GM18873 (cell line): ENCODE data around the gene STOML1.
"Not testable (repeated sequence)": the region's sequence is repeated elsewhere in the genome, so short reads cannot be mapped to it uniquely, and the experiment has no call there.

Source experiments
- ATAC-seq: cut with Tn5 transposase; IDR thresholded peaks from one replicate; pipeline ENCODE4 v1.9.1; 2021; ENCODE audit warnings: mild to moderate bottlenecking, moderate library complexity, moderate number of reproducible peaks; ENCODE audit not compliant: unreplicated experiment, low FRiP score

Gene STOML1

DNA sequence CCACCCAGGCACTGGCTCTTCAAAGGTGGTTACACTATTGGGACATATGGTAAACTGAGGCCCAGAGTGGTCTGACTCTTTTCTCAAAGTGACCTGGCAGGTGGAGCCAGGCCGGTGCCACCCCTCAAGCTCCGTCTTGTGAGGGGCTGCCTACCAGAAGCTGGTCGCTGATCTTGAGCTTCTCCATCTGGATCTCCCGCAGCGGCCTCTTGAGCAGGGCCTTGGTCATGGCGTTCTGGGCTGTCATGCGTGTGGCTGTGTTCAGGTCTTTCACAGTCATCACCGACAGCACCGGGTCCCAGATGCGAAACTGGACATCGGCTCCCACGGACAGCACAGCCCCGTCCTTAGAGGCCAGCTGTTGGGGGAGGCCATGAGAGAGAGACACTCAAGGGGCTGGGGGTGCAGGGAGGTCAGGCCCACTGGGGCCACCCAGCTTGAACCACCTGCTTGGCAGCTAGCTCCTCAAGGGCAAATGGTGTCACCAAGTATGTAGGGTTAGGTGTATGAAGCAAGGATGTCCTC, 3.6 kb downstream of the STOML1 start:
- no peak for ATAC-seq

- ATAC-seq: no peak
Observed at GRCh38 chr15:73987681-73988444, 4.2 kb downstream of the STOML1 start.

- no peak for ATAC-seq
Observed at GRCh38 chr15:73987250-73987649, 4.8 kb downstream of the STOML1 start.

DNA sequence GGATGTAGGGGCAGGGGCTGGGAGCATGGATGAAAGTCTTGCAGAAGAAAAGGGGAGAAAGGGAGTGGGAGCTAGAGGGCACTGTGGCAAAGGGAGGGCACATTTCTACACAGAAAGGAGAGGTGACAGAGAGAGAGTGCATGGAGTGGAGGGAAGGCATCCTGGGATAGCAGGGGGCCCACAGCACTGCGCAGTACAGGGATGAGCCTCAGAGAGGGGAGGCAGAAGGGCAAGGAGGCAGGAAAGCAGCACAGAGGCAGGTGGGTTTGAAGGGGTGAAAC, 5.4 kb downstream of the STOML1 start:
- ATAC-seq: no peak

GRCh38 chr15:73986055-73986775, 5.9 kb downstream of the STOML1 start:
- no peak for ATAC-seq

GRCh38 chr15:73985101-73985873, 6.8 kb downstream of the STOML1 start:
- ATAC-seq: no peak

DNA sequence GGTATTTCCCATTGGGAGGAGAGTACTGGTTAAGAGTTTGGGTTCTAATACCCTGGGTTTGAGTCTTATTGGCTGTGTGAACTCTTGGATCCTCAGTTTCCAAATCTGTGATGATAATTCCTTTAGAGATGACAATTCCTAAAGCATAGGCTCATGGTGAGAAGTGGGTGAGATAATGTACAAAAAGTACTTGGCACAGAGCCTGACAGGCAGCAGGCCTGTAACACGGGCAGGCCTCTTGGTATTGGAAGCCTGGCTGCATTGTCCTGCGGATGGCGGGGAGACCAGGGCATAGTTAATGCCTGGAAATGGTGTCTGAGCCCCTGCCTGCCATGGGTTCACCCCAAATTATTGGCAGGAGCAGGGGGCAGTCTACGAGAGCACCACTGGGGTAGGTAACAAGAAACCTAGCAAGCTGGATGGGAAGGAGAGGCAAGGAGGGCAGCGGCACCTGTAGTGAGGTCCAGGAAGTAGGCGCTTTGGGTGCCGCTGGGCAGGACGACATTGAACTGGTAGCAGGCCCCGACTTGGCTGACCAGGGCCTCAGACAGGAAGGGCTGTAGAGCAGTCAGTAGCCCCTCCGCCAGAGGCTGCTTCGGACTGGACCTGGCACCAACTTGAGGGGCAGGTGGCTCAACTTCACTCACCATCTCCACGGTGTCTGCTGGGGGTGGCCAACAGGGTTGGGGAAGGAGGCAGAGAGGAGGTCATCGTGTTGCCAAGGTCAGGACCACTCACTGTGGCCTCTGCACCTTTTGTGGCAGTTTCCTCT, 7.7 kb downstream of the STOML1 start:
- no peak for ATAC-seq

DNA sequence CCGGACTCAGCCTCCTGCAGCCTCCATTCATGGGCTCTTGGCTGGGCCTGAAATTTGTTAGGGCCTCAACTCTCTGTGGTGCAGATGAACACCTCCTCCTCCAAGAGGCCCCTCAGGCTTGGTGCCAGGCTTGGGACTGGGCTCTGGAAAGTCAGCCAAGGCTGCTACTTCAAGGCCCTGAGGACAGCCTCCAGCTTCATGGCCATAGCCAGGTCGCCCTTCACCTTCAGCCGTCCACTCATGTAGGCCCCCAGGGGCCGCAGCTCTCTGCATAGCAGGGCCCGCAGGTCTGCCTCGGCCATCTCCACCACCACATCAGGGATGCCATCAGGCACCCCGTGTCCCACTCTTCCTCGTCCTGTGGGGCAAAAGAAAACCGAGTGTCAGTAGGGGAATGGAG, 8.3 kb downstream of the STOML1 start:
- no peak for ATAC-seq

GRCh38 chr15:73983211-73983727, 8.8 kb downstream of the STOML1 start:
- no peak for ATAC-seq

GRCh38 chr15:73982222-73982962, 9.7 kb downstream of the STOML1 start:
- ATAC-seq: no peak

- no peak for ATAC-seq
Observed at GRCh38 chr15:73981761-73982221, 10.3 kb downstream of the STOML1 start.

- no peak for ATAC-seq
Observed at GRCh38 chr15:73979636-73980035, 12.5 kb downstream of the STOML1 start.

GRCh38 chr15:73978896-73979295, 13.2 kb downstream of the STOML1 start:
- no peak for ATAC-seq

DNA sequence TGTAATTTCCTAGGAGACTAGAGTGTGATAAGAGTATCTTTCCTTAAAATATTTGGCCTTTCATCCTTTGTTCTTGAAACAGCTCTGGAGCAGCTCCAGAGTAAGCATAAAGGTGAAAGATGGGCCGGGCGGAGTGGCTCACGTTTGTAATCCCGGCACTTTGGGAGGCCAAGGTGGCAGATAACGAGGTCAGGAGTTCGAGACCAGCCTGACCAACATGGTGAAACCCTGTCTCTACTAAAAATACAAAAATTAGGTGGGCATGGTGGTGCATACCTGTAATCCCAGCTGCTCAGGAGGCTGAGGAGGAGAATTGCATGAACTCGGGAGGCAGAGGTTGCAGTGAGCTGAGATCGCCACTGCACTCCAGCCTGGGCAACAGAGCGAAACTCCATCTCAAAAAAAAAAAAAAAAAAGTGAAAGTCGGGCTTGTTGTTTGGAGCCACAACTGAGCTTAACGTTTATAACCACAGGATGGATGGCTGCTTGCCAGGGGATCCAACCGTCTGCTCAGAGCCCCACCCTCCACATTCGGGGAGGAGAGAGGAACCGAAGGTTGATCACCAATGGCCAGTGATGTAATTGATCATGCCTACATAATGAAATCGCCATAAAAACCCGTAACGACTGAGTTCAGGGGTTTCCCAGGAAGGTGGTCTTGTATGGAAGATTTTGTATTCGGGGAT, 16.5 kb downstream of the STOML1 start:
- not testable (repeated sequence) for ATAC-seq

DNA sequence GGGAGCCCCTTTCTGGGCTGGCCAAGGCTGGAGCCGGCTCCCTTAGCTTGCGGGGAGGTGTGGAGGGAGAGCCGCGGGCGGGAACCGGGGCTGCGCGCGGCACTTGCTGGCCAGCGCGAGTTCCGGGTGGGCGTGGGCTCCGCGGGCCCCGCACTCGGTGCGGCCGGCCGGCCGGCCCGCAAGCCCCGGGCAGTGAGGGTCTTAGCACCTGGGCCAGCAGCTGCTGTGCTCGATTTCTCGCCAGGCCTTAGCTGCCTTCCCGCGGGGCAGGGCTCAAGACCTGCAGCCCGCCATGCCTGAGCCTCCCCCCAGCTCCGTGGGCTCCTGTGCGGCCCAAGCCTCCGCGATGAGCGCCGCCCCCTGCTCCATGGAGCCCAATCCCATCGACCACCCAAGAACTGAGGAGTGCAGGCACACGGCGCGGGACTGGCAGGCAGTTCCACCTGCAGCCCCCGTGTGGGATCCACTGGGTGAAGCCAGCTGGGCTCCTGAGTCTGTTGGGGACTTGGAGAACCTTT, 18.4 kb downstream of the STOML1 start:
- ATAC-seq: not testable (repeated sequence)

DNA sequence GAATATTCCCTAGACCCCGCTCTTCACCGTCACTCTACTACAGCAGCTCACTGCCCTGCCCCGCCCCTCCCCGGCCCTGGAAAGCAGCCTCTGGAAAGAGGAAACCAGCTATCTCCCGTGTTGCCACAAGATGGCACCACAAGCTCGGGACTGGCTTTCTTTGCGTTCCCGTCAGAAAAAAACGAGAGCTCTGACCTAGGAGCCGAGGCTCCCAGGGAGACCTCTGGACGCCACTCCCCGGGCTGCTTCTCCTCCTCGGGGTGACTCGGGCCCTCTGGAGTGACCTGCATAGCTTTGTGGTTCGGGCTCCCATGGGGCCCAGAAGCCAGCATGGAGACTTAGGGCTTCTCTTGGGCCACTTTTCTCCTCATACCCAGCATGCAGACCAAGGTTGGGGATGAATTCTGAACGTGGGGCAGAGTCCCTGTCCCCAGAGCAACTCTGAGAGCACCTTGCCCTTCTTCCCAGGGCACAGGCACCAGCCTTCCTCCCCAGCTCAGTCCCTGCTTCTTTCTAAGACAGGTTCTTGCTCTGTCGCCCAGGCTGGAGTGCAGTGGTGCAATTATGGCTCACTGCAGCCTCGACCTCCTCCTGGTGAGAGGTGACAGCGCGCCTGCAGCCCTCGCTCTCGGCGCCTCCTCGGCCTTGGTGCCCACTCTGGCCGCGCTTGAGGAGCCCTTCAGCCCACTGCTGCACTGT, 19.0 kb downstream of the STOML1 start:
- no peak for ATAC-seq

GRCh38 chr15:73969151-73969759, 22.8 kb downstream of the STOML1 start:
- ATAC-seq: no peak

DNA sequence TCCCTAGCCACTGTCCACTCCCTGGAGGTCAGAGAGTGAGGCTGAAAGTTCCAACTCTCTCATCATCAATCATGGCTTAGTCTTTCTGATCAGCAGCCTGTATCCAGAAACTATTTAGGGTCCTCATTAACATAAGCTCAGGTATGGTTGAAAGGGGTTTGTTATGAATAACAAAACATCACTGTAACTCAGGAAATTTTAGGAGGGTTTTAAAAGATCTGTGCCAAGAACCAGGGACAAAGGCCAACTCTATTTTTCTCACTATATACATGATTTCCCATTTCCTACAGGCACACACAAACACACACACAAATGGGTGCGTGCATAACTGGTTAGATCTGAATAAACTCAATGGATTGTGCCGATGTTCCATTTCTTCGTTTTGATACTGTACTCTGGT, 23.6 kb downstream of the STOML1 start:
- ATAC-seq: no peak
